Measurements from ENCODE around the gene DENND1A. TPM values are rescaled to one million over a fixed set of nuclear protein-coding genes. Genes with fewer than 3 reads are reported as not detected.

DENND1A gene
- total RNA-seq, 1 experiment from 2014 or later: 23.5 TPM

- Mint-ChIP-seq H3K36me3 (no peaks in the 10 kb centered on the region), H3K27me3 (ENCODE audit: low read depth) (no peaks in the 10 kb centered on the region), H3K4me1 (peaks cover under 1% of the 10 kb centered on the region; the same call in 1 of the 2 replicates), H3K27ac (no peak overlapping the region), H3K9me3 (no peaks in the 10 kb centered on the region), H3K4me3 (no peak overlapping the region)
- no peak for ATAC-seq
- POLR2A ChIA-PET: no interaction called here
- CTCF ChIA-PET: no interaction called here
- DNase-seq (ENCODE audit: low spot score): no peak
- no peak for TF ChIP-seq ZNF263 (CRISPR knock-in tag; IDR thresholded peaks at IDR 0.05; ENCODE audit: low read depth)
- TF ChIP-seq SOX15 (CRISPR knock-in tag; IDR thresholded peaks at IDR 0.05): no peak
- TF ChIP-seq, protein P1, sequence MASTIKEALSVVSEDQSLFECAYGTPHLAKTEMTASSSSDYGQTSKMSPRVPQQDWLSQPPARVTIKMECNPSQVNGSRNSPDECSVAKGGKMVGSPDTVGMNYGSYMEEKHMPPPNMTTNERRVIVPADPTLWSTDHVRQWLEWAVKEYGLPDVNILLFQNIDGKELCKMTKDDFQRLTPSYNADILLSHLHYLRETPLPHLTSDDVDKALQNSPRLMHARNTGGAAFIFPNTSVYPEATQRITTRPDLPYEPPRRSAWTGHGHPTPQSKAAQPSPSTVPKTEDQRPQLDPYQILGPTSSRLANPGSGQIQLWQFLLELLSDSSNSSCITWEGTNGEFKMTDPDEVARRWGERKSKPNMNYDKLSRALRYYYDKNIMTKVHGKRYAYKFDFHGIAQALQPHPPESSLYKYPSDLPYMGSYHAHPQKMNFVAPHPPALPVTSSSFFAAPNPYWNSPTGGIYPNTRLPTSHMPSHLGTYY (CRISPR knock-in tag; IDR thresholded peaks at IDR 0.05): no peak
- no peak for TF ChIP-seq PRRX2 (CRISPR knock-in tag; IDR thresholded peaks at IDR 0.05)
- no peak for TF ChIP-seq NR2C2 (CRISPR knock-in tag; IDR thresholded peaks at IDR 0.05)
- no peak for TF ChIP-seq SMAD3 (CRISPR knock-in tag; IDR thresholded peaks at IDR 0.05; ENCODE audit: borderline replicate concordance)
- TF ChIP-seq CTCF (IDR thresholded peaks at IDR 0.05): no peak
- TF ChIP-seq TCF7 (CRISPR knock-in tag; IDR thresholded peaks at IDR 0.05; ENCODE audit: low read depth): no peak
- TF ChIP-seq, protein P2, sequence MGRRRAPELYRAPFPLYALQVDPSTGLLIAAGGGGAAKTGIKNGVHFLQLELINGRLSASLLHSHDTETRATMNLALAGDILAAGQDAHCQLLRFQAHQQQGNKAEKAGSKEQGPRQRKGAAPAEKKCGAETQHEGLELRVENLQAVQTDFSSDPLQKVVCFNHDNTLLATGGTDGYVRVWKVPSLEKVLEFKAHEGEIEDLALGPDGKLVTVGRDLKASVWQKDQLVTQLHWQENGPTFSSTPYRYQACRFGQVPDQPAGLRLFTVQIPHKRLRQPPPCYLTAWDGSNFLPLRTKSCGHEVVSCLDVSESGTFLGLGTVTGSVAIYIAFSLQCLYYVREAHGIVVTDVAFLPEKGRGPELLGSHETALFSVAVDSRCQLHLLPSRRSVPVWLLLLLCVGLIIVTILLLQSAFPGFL (CRISPR knock-in tag; IDR thresholded peaks at IDR 0.05; ENCODE audit: borderline replicate concordance): no peak
- TF ChIP-seq RORB (CRISPR knock-in tag; IDR thresholded peaks at IDR 0.05): no peak
Observed at GRCh38 chr9:123784518-123784917, 145.4 kb downstream of the DENND1A start.

DNA sequence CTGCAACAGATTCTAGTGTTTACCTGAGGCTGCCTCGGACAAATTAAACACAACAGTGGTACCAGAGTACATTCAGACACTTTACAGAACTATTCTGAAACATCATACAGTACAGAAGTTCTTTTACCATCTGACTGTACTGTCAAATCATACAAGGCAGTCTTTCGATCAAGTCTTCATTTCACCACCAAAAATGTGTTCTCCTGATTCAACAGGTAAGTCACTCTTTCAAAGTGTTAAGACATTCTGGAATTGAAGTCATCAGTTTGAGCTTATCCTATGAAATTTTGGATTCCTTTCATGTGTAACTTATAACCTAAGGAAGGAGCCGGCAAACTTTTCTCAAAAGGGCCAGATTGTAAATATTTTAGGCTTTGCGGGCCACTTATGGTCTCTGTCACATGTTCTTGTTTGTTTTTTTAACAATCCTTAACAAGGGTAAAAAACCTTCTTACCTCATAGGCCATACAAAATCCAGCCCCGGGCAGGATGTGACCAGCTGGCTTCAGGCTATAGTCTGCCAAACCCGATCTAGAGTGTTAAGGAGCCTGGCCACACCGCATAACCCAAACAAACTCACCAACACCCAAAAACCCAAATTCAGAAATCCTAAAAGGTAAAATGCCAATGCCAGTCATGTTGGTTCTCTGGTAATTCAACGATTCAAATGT, 151.6 kb downstream of the DENND1A start:
- H3K9me3 Mint-ChIP-seq: no peaks in the 10 kb centered on the region
- no peaks in the 10 kb centered on the region for H3K36me3 Mint-ChIP-seq
- H3K27me3 Mint-ChIP-seq (ENCODE audit: low read depth): no peaks in the 10 kb centered on the region
- TF ChIP-seq ZNF396 (CRISPR knock-in tag; IDR thresholded peaks at IDR 0.05; ENCODE audit: borderline replicate concordance): no peak
- TF ChIP-seq JUN (CRISPR knock-in tag; IDR thresholded peaks at IDR 0.05): no peak
- TF ChIP-seq ZNF138 (CRISPR knock-in tag; conservative IDR thresholded peaks at IDR 0.05): no peak
- no peak for TF ChIP-seq ATF2 (CRISPR knock-in tag; IDR thresholded peaks at IDR 0.05; ENCODE audit: borderline replicate concordance, low read depth)
- TF ChIP-seq FOXK1 (CRISPR knock-in tag; IDR thresholded peaks at IDR 0.05): no peak
- TF ChIP-seq, protein P3, sequence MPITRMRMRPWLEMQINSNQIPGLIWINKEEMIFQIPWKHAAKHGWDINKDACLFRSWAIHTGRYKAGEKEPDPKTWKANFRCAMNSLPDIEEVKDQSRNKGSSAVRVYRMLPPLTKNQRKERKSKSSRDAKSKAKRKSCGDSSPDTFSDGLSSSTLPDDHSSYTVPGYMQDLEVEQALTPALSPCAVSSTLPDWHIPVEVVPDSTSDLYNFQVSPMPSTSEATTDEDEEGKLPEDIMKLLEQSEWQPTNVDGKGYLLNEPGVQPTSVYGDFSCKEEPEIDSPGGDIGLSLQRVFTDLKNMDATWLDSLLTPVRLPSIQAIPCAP (CRISPR knock-in tag; IDR thresholded peaks at IDR 0.05): no peak
- H3K4me1 Mint-ChIP-seq: peaks cover 38% of the 10 kb centered on the region
- POLR2A ChIA-PET: no interaction called here
- CTCF ChIA-PET: no interaction called here
- no peak overlapping the region for H3K27ac Mint-ChIP-seq
- ATAC-seq: no peak
- DNase-seq (ENCODE audit: low spot score): no peak
- no peak overlapping the region for H3K4me3 Mint-ChIP-seq
